GM23338 (cell line): ENCODE measurements around the gene LIFR. TPM values are rescaled to one million over a fixed set of nuclear protein-coding genes. Genes with fewer than 3 reads are reported as not detected.

ENCODE experiments used
- ATAC-seq: fragments of 200-7000 bp; cut with Tn5 transposase; 3 replicates; pipeline ENCODE4 v1.9.1; 2020
- DNase-seq: peaks from one replicate; pipeline ENCODE4 v3.0.0-alpha.2; 2015; ENCODE audit warnings: low spot score
- H2AFZ ChIP-seq: fragments of 200-600 bp; sonication (generic); 2 replicates; pipeline ENCODE4 v1.8.0; 2016; ENCODE audit warnings: antibody characterized with exemption, mild to moderate bottlenecking, moderate library complexity
- H3F3A ChIP-seq: fragments of 200-600 bp; sonication (generic); replicated peaks from 2 replicates; pipeline ENCODE4 v1.8.0; 2017; ENCODE audit warnings: antibody characterized with exemption, mixed run types, low read depth
- H3K27ac ChIP-seq: fragments of 200-600 bp; sonication (generic); 2 replicates; pipeline ENCODE4 v1.6.1; 2016; ENCODE audit warnings: low read depth
- H3K27me3 ChIP-seq: fragments of 200-600 bp; sonication (generic); 2 replicates; pipeline ENCODE4 v1.8.0; 2016; ENCODE audit warnings: mild to moderate bottlenecking, mixed run types, moderate library complexity; ENCODE audit not compliant: insufficient read depth
- H3K36me3 ChIP-seq: fragments of 200-600 bp; sonication (generic); 2 replicates; pipeline ENCODE4 v1.8.0; 2016; ENCODE audit warnings: mild to moderate bottlenecking; ENCODE audit not compliant: insufficient read depth
- H3K4me1 ChIP-seq: fragments of 200-600 bp; sonication (generic); 2 replicates; pipeline ENCODE4 v1.8.0; 2016; ENCODE audit warnings: mild to moderate bottlenecking, moderate library complexity; ENCODE audit not compliant: insufficient read depth
- H3K4me2 ChIP-seq: fragments of 200-600 bp; sonication (generic); 2 replicates; pipeline ENCODE4 v1.7.1; 2017; ENCODE audit warnings: mixed run types
- H3K4me3 ChIP-seq: fragments of 200-600 bp; sonication (generic); 2 replicates; pipeline ENCODE4 v1.6.1; 2016; ENCODE audit warnings: mixed run types
- H3K79me2 ChIP-seq: fragments of 200-600 bp; sonication (generic); replicated peaks from 2 replicates; pipeline ENCODE4 v1.8.0; 2017; ENCODE audit warnings: mild to moderate bottlenecking; ENCODE audit not compliant: insufficient read depth
- H3K9me2 ChIP-seq: fragments of 200-600 bp; sonication (generic); 2 replicates; pipeline ENCODE4 v1.8.0; 2017; ENCODE audit not compliant: insufficient read depth
- H4K20me1 ChIP-seq: fragments of 200-600 bp; sonication (generic); replicated peaks from 2 replicates; pipeline ENCODE4 v1.8.0; 2017; ENCODE audit warnings: mild to moderate bottlenecking; ENCODE audit not compliant: insufficient read depth
- H3K27ac Mint-ChIP-seq: 2 replicates; pipeline ENCODE4 v1.8.0; 2020; ENCODE audit warnings: inconsistent platforms, mild to moderate bottlenecking, moderate library complexity, mixed read lengths
- H3K27me3 Mint-ChIP-seq: 3 replicates; pipeline ENCODE4 v1.8.0; 2022; ENCODE audit warnings: low read depth, mild to moderate bottlenecking, moderate library complexity, mixed read lengths, inconsistent platforms; ENCODE audit not compliant: insufficient read depth, poor library complexity
- H3K36me3 Mint-ChIP-seq: 3 replicates; pipeline ENCODE4 v1.8.0; 2021; ENCODE audit warnings: low read depth, mild to moderate bottlenecking, inconsistent platforms, moderate library complexity, mixed read lengths
- H3K4me1 Mint-ChIP-seq: 3 replicates; pipeline ENCODE4 v1.8.0; 2020; ENCODE audit warnings: mild to moderate bottlenecking, inconsistent platforms, mixed read lengths
- H3K4me3 Mint-ChIP-seq: 3 replicates; pipeline ENCODE4 v1.8.0; 2021; ENCODE audit warnings: moderate library complexity, mild to moderate bottlenecking, inconsistent platforms, mixed read lengths
- H3K9me3 Mint-ChIP-seq: 3 replicates; pipeline ENCODE4 v1.8.0; 2020; ENCODE audit warnings: moderate library complexity, mild to moderate bottlenecking, inconsistent platforms, mixed read lengths
- CREB1 ChIP-seq: fragments of 250-450 bp; sonication (Bioruptor Pico); IDR thresholded peaks from 2 replicates; pipeline ENCODE4 v1.5.0; 2020; ENCODE audit warnings: low read depth, mild to moderate bottlenecking, moderate library complexity
- CTCF ChIP-seq, 2 experiments: fragments of 200-600 bp in 1 of 2; sonication (generic) in 1 of 2; conservative IDR thresholded peaks; 2 replicates each; pipeline versions ENCODE4 v1.5.1 to v1.6.1; 2016 to 2017; ENCODE audit warnings: antibody characterized with exemption in 2 of 2, low read depth in 2 of 2, mild to moderate bottlenecking in 2 of 2, moderate library complexity in 1 of 2
- ETS1 ChIP-seq: IDR thresholded peaks from 2 replicates; pipeline ENCODE4 v1.6.1; 2016; ENCODE audit warnings: antibody characterized with exemption
- EZH2 ChIP-seq: fragments of 200-600 bp; sonication (generic); IDR thresholded peaks from one replicate; pipeline ENCODE4 v1.8.0; 2017; ENCODE audit warnings: antibody characterized with exemption, mild to moderate bottlenecking, low read depth; ENCODE audit not compliant: unreplicated experiment
- EZH2phosphoT487 ChIP-seq: fragments of 200-600 bp; sonication (generic); IDR thresholded peaks from one replicate; pipeline ENCODE4 v1.8.1; 2018; ENCODE audit warnings: antibody characterized with exemption; ENCODE audit not compliant: unreplicated experiment
- JUNB ChIP-seq: IDR thresholded peaks from one replicate; pipeline ENCODE4 v1.6.1; 2016; ENCODE audit warnings: antibody characterized with exemption; ENCODE audit not compliant: unreplicated experiment
- NANOG ChIP-seq: IDR thresholded peaks from 2 replicates; pipeline ENCODE4 v1.6.1; 2016; ENCODE audit warnings: antibody characterized with exemption, borderline replicate concordance
- POLR2AphosphoS5 ChIP-seq: IDR thresholded peaks from 2 replicates; pipeline ENCODE4 v1.6.1; 2016; ENCODE audit warnings: antibody characterized with exemption, low read depth
- REST ChIP-seq: IDR thresholded peaks from one replicate; pipeline ENCODE4 v1.6.1; 2018; ENCODE audit warnings: antibody characterized with exemption; ENCODE audit not compliant: unreplicated experiment
- STAT1 ChIP-seq: IDR thresholded peaks from one replicate; pipeline ENCODE4 v1.6.1; 2016; ENCODE audit warnings: antibody characterized with exemption; ENCODE audit not compliant: unreplicated experiment
- ZNF114 ChIP-seq: fragments of 250-450 bp; sonication (Bioruptor Pico); IDR thresholded peaks from 2 replicates; pipeline ENCODE4 v1.5.0; 2020; ENCODE audit warnings: mild to moderate bottlenecking, moderate library complexity
- ZNF331 ChIP-seq: fragments of 250-450 bp; sonication (Bioruptor Pico); IDR thresholded peaks from 2 replicates; pipeline ENCODE4 v1.5.0; 2020; ENCODE audit warnings: low read depth, mild to moderate bottlenecking, moderate library complexity
- polyA plus RNA-seq: library from polyadenylated mRNA; unstranded; fragments of >200 nt; fragmentation: Nextera tagmentation; extraction: Ambion mirVana; gene quantifications from 2 replicates; pipeline ENCODE4 v1.2.1, GENCODE V29; 2016
- total RNA-seq: library from RNA; depleted of rRNA; stranded (reverse); fragments of >200 nt; shearing (Covaris generic); gene quantifications from 2 replicates; pipeline ENCODE4 v1.2.3, GENCODE V29; 2014
- TF ChIP-seq, protein P1 (sequence below): fragments of 250-450 bp; sonication (Bioruptor Pico); IDR thresholded peaks from 2 replicates; pipeline ENCODE4 v1.5.0; 2020; ENCODE audit warnings: mild to moderate bottlenecking, moderate library complexity

The LIFR gene
- total and polyA plus RNA-seq, 2 experiments from 2014 or later: 11.0 to 25.2 TPM

GRCh38 chr5:38569180-38569579, 12.7 kb upstream of the LIFR start:
- no peak overlapping the region for H3K27ac Mint-ChIP-seq
- Histone ChIP-seq H3K27me3 (no peaks in the 10 kb centered on the region), H3F3A (no peaks in the 10 kb centered on the region), H3K4me1 (no peaks in the 10 kb centered on the region), H3K27ac (no peak overlapping the region), H2AFZ (no peak overlapping the region), H3K9me2 (no peaks in the 10 kb centered on the region), H3K4me3 (no peak overlapping the region), H3K79me2 (no peaks in the 10 kb centered on the region), H3K36me3 (no peaks in the 10 kb centered on the region), H3K4me2 (no peak overlapping the region), H4K20me1 (no peaks in the 10 kb centered on the region)
- H3K4me3 Mint-ChIP-seq: no peak overlapping the region
- DNase-seq: no peak
- H3K9me3 Mint-ChIP-seq: no peaks in the 10 kb centered on the region
- H3K4me1 Mint-ChIP-seq: no peaks in the 10 kb centered on the region
- TF ChIP-seq STAT1 (no peak), EZH2 (no peak), ZNF331 (CRISPR knock-in tag) (no peak), ZNF114 (no peak), POLR2AphosphoS5 (no peak), JUNB (no peak), NANOG (no peak), REST (no peak), CREB1 (no peak), EZH2phosphoT487 (no peak), CTCF (conservative IDR thresholded peaks at IDR 0.05; ENCODE audit: low read depth in 2 of 2) (no peak), ETS1 (no peak)
- TF ChIP-seq, protein P1, sequence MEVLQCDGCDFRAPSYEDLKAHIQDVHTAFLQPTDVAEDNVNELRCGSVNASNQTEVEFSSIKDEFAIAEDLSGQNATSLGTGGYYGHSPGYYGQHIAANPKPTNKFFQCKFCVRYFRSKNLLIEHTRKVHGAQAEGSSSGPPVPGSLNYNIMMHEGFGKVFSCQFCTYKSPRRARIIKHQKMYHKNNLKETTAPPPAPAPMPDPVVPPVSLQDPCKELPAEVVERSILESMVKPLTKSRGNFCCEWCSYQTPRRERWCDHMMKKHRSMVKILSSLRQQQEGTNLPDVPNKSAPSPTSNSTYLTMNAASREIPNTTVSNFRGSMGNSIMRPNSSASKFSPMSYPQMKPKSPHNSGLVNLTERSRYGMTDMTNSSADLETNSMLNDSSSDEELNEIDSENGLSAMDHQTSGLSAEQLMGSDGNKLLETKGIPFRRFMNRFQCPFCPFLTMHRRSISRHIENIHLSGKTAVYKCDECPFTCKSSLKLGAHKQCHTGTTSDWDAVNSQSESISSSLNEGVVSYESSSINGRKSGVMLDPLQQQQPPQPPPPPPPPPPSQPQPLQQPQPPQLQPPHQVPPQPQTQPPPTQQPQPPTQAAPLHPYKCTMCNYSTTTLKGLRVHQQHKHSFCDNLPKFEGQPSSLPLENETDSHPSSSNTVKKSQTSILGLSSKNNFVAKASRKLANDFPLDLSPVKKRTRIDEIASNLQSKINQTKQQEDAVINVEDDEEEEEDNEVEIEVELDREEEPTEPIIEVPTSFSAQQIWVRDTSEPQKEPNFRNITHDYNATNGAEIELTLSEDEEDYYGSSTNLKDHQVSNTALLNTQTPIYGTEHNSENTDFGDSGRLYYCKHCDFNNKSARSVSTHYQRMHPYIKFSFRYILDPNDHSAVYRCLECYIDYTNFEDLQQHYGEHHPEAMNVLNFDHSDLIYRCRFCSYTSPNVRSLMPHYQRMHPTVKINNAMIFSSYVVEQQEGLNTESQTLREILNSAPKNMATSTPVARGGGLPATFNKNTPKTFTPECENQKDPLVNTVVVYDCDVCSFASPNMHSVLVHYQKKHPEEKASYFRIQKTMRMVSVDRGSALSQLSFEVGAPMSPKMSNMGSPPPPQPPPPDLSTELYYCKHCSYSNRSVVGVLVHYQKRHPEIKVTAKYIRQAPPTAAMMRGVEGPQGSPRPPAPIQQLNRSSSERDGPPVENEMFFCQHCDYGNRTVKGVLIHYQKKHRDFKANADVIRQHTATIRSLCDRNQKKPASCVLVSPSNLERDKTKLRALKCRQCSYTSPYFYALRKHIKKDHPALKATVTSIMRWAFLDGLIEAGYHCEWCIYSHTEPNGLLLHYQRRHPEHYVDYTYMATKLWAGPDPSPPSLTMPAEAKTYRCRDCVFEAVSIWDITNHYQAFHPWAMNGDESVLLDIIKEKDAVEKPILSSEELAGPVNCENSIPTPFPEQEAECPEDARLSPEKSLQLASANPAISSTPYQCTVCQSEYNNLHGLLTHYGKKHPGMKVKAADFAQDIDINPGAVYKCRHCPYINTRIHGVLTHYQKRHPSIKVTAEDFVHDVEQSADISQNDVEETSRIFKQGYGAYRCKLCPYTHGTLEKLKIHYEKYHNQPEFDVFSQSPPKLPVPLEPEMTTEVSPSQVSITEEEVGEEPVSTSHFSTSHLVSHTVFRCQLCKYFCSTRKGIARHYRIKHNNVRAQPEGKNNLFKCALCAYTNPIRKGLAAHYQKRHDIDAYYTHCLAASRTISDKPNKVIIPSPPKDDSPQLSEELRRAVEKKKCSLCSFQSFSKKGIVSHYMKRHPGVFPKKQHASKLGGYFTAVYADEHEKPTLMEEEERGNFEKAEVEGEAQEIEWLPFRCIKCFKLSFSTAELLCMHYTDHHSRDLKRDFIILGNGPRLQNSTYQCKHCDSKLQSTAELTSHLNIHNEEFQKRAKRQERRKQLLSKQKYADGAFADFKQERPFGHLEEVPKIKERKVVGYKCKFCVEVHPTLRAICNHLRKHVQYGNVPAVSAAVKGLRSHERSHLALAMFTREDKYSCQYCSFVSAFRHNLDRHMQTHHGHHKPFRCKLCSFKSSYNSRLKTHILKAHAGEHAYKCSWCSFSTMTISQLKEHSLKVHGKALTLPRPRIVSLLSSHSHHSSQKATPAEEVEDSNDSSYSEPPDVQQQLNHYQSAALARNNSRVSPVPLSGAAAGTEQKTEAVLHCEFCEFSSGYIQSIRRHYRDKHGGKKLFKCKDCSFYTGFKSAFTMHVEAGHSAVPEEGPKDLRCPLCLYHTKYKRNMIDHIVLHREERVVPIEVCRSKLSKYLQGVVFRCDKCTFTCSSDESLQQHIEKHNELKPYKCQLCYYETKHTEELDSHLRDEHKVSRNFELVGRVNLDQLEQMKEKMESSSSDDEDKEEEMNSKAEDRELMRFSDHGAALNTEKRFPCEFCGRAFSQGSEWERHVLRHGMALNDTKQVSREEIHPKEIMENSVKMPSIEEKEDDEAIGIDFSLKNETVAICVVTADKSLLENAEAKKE (CRISPR knock-in tag): no peak
- peaks cover under 1% of the 10 kb centered on the region for H3K27me3 Mint-ChIP-seq
- H3K36me3 Mint-ChIP-seq: no peaks in the 10 kb centered on the region
- no peak for ATAC-seq
